Measurements from ENCODE around the gene SGPL1.

Gene SGPL1

GRCh38 chr10:70863470-70864160, 47.9 kb downstream of the SGPL1 start:
- Mint-ChIP-seq H3K27ac (no peak overlapping the region), H3K36me3 (peaks cover 20% of the 10 kb centered on the region), H3K4me1 (peaks cover 2% of the 10 kb centered on the region)

GRCh38 chr10:70864935-70865334, 49.2 kb downstream of the SGPL1 start:
- H3K4me3 Mint-ChIP-seq, result no peak overlapping the region
- no peaks in the 10 kb centered on the region for H3K27me3 Mint-ChIP-seq
- H3K27ac Mint-ChIP-seq, result no peak overlapping the region
- no peaks in the 10 kb centered on the region for H3K9me3 Mint-ChIP-seq
- H3K4me1 Mint-ChIP-seq, result no peaks in the 10 kb centered on the region
- peaks cover 17% of the 10 kb centered on the region for H3K36me3 Mint-ChIP-seq

More at GRCh38 chr10:70863470-70864160, 47.9 kb downstream of the SGPL1 start:
- no peak overlapping the region for H3K4me3 Mint-ChIP-seq
- H3K27me3 Mint-ChIP-seq, result no peaks in the 10 kb centered on the region
- no peaks in the 10 kb centered on the region for H3K9me3 Mint-ChIP-seq

- Mint-ChIP-seq H3K27me3 (no peaks in the 10 kb centered on the region), H3K4me3 (no peak overlapping the region), H3K36me3 (peaks cover 14% of the 10 kb centered on the region), H3K9me3 (no peaks in the 10 kb centered on the region), H3K27ac (no peak overlapping the region), H3K4me1 (no peaks in the 10 kb centered on the region)
These were observed 50.7 kb downstream of the SGPL1 start for GRCh38 chr10:70866424-70866823.

- Mint-ChIP-seq H3K36me3 (peaks cover 14% of the 10 kb centered on the region), H3K27ac (no peak overlapping the region), H3K9me3 (no peaks in the 10 kb centered on the region)
These were observed 56.5 kb downstream of the SGPL1 start for GRCh38 chr10:70872291-70872690.

GRCh38 chr10:70874061-70874460, 58.3 kb downstream of the SGPL1 start:
- no peak overlapping the region for H3K27ac Mint-ChIP-seq
- H3K36me3 Mint-ChIP-seq, result peaks cover 15% of the 10 kb centered on the region
- no peak overlapping the region for H3K4me3 Mint-ChIP-seq
- H3K9me3 Mint-ChIP-seq, result no peaks in the 10 kb centered on the region
- no peaks in the 10 kb centered on the region for H3K27me3 Mint-ChIP-seq
- no peaks in the 10 kb centered on the region for H3K4me1 Mint-ChIP-seq

More at GRCh38 chr10:70872291-70872690, 56.5 kb downstream of the SGPL1 start:
- no peaks in the 10 kb centered on the region for H3K27me3 Mint-ChIP-seq
- no peak overlapping the region for H3K4me3 Mint-ChIP-seq
- no peaks in the 10 kb centered on the region for H3K4me1 Mint-ChIP-seq

GRCh38 chr10:70879207-70879606, 63.5 kb downstream of the SGPL1 start:
- Mint-ChIP-seq H3K4me3 (no peak overlapping the region), H3K36me3 (peaks cover 9% of the 10 kb centered on the region), H3K9me3 (no peaks in the 10 kb centered on the region), H3K27ac (no peak overlapping the region), H3K27me3 (no peaks in the 10 kb centered on the region), H3K4me1 (peaks cover 4% of the 10 kb centered on the region)

- Mint-ChIP-seq H3K4me3 (no peak overlapping the region), H3K36me3 (peaks cover 10% of the 10 kb centered on the region), H3K27me3 (no peaks in the 10 kb centered on the region), H3K4me1 (peaks cover 4% of the 10 kb centered on the region), H3K27ac (peak overlapping the region; percentile 75), H3K9me3 (no peaks in the 10 kb centered on the region)
These were observed 64.4 kb downstream of the SGPL1 start for GRCh38 chr10:70880077-70880534.

- H3K36me3 Mint-ChIP-seq, result peaks cover 5% of the 10 kb centered on the region
- H3K4me3 Mint-ChIP-seq, result no peak overlapping the region
- H3K9me3 Mint-ChIP-seq, result no peaks in the 10 kb centered on the region
- H3K27me3 Mint-ChIP-seq, result no peaks in the 10 kb centered on the region
- no peak overlapping the region for H3K27ac Mint-ChIP-seq
- peaks cover 3% of the 10 kb centered on the region for H3K4me1 Mint-ChIP-seq
These were observed 69.0 kb downstream of the SGPL1 start for GRCh38 chr10:70884741-70885140.

- Mint-ChIP-seq H3K4me3 (no peak overlapping the region), H3K4me1 (no peaks in the 10 kb centered on the region), H3K27me3 (no peaks in the 10 kb centered on the region), H3K9me3 (no peaks in the 10 kb centered on the region), H3K27ac (no peak overlapping the region), H3K36me3 (peaks cover 3% of the 10 kb centered on the region)
These were observed 69.7 kb downstream of the SGPL1 start for GRCh38 chr10:70885481-70885880.

- peaks cover 3% of the 10 kb centered on the region for H3K36me3 Mint-ChIP-seq
- H3K27ac Mint-ChIP-seq, result no peak overlapping the region
- H3K4me3 Mint-ChIP-seq, result no peak overlapping the region
- no peaks in the 10 kb centered on the region for H3K4me1 Mint-ChIP-seq
- H3K27me3 Mint-ChIP-seq, result no peaks in the 10 kb centered on the region
- no peaks in the 10 kb centered on the region for H3K9me3 Mint-ChIP-seq
These were observed 70.5 kb downstream of the SGPL1 start for GRCh38 chr10:70885931-70886903.

- Mint-ChIP-seq H3K4me1 (no peaks in the 10 kb centered on the region), H3K27ac (peak overlapping the region; percentile 46), H3K9me3 (no peaks in the 10 kb centered on the region), H3K4me3 (peak overlapping the region; percentile 73), H3K36me3 (peaks cover 3% of the 10 kb centered on the region), H3K27me3 (no peaks in the 10 kb centered on the region)
These were observed 71.3 kb downstream of the SGPL1 start for GRCh38 chr10:70886921-70887665.

GRCh38 chr10:70887804-70888800, 72.4 kb downstream of the SGPL1 start, which contains the start of gene PCBD1:
PCBD1 (minus strand) TSS chr10:70888565; CDS start chr10:70888533, 32 bp downstream.
- peaks cover 3% of the 10 kb centered on the region for H3K36me3 Mint-ChIP-seq
- H3K4me1 Mint-ChIP-seq, result no peaks in the 10 kb centered on the region
- peak within 1 kb of the TSS; percentile 87 for H3K4me3 Mint-ChIP-seq
- H3K9me3 Mint-ChIP-seq, result no peaks in the 10 kb centered on the region
- peak within 1 kb of the TSS; percentile 88 for H3K27ac Mint-ChIP-seq
- H3K27me3 Mint-ChIP-seq, result no peaks in the 10 kb centered on the region

- no peaks in the 10 kb centered on the region for H3K9me3 Mint-ChIP-seq
- H3K27ac Mint-ChIP-seq, result no peak overlapping the region
- no peaks in the 10 kb centered on the region for H3K4me1 Mint-ChIP-seq
- H3K36me3 Mint-ChIP-seq, result peaks cover 3% of the 10 kb centered on the region
- peak overlapping the region; percentile 87 for H3K4me3 Mint-ChIP-seq
- no peaks in the 10 kb centered on the region for H3K27me3 Mint-ChIP-seq
These were observed 73.5 kb downstream of the SGPL1 start for GRCh38 chr10:70889291-70889690.

GRCh38 chr10:70890917-70891431, 75.2 kb downstream of the SGPL1 start:
- no peak overlapping the region for H3K27ac Mint-ChIP-seq
- H3K36me3 Mint-ChIP-seq, result no peaks in the 10 kb centered on the region
- no peaks in the 10 kb centered on the region for H3K27me3 Mint-ChIP-seq

More at GRCh38 chr10:70890917-70891431, 75.2 kb downstream of the SGPL1 start:
- Mint-ChIP-seq H3K4me3 (no peak overlapping the region), H3K4me1 (no peaks in the 10 kb centered on the region), H3K9me3 (no peaks in the 10 kb centered on the region)

All from activated naive CD4-positive, alpha-beta T cell treated with anti-CD3 and anti-CD28 coated beads, Interleukin-2, amount 50 U/mL, for 24 hours (primary cell).